GM12878 (cell line): ENCODE results near the gene ZNF827. TPM values are rescaled to one million over a fixed set of nuclear protein-coding genes. Genes with fewer than 3 reads are reported as not detected.

Source experiments
- BCL3 ChIP-seq: IDR thresholded peaks from 2 replicates; pipeline ENCODE4 v1.6.1; 2011; ENCODE audit warnings: borderline replicate concordance, low read depth, mild to moderate bottlenecking, moderate library complexity, low read length; ENCODE audit not compliant: insufficient read depth, poor library complexity, severe bottlenecking
- BHLHE40 ChIP-seq, 2 experiments: fragments of 450-650 bp in 1 of 2; IDR thresholded peaks; 2 replicates each; pipeline ENCODE4 v1.6.1; 2011 to 2017; ENCODE audit warnings: low read depth in 2 of 2, borderline replicate concordance in 1 of 2, improper control_type of control experiment in 1 of 2, low read length in 1 of 2, mild to moderate bottlenecking in 1 of 2
- BMI1 ChIP-seq: fragments of 450-650 bp; IDR thresholded peaks from 2 replicates; pipeline ENCODE4 v1.6.1; 2016; ENCODE audit warnings: mild to moderate bottlenecking, moderate library complexity, borderline replicate concordance
- CEBPB ChIP-seq, 2 experiments: fragments of 150-350 bp in 1 of 2; IDR thresholded peaks; 2 replicates each; pipeline ENCODE4 v1.6.1; 2012 to 2014; ENCODE audit warnings: low read depth in 2 of 2, low read length in 2 of 2, borderline replicate concordance in 1 of 2, inconsistent platforms in 1 of 2
- CHD4 ChIP-seq: fragments of 200-600 bp; sonication (generic); IDR thresholded peaks from 2 replicates; pipeline ENCODE4 v1.6.1; 2016; ENCODE audit warnings: mild to moderate bottlenecking
- CUX1 ChIP-seq: IDR thresholded peaks from 2 replicates; pipeline ENCODE4 v1.6.1; 2012; ENCODE audit warnings: improper control_type of control experiment, low read depth, low read length; ENCODE audit not compliant: insufficient replicate concordance
- EP300 ChIP-seq, 2 experiments: fragments of 150-350 bp in 1 of 2; IDR thresholded peaks; 2 replicates each; pipeline ENCODE4 v1.6.1; 2011 to 2012; ENCODE audit warnings: low read depth in 2 of 2, low read length in 2 of 2, borderline replicate concordance in 1 of 2, improper control_type of control experiment in 1 of 2, inconsistent platforms in 1 of 2; ENCODE audit not compliant: control insufficient read depth in 1 of 2
- FOS ChIP-seq: IDR thresholded peaks from 3 replicates; pipeline ENCODE4 v1.6.1; 2011; ENCODE audit warnings: borderline replicate concordance; ENCODE audit not compliant: insufficient read length; ENCODE audit errors: extremely low read depth
- GATAD2B ChIP-seq: fragments of 450-650 bp; conservative IDR thresholded peaks from 2 replicates; pipeline ENCODE4 v1.6.1; 2017; ENCODE audit warnings: low read depth, mild to moderate bottlenecking, moderate library complexity
- IKZF1 ChIP-seq: fragments of 450-650 bp; conservative IDR thresholded peaks from 2 replicates; pipeline ENCODE4 v1.6.1; 2017; ENCODE audit warnings: antibody characterized with exemption, mild to moderate bottlenecking
- LARP7 ChIP-seq: fragments of 450-650 bp; IDR thresholded peaks from 2 replicates; pipeline ENCODE4 v1.6.1; 2017; ENCODE audit warnings: mild to moderate bottlenecking
- MLLT1 ChIP-seq: fragments of 450-650 bp; IDR thresholded peaks from 2 replicates; pipeline ENCODE4 v1.6.1; 2016; ENCODE audit warnings: mild to moderate bottlenecking
- MXI1 ChIP-seq: fragments of 150-350 bp; IDR thresholded peaks from 2 replicates; pipeline ENCODE4 v1.6.1; 2011; ENCODE audit warnings: low read depth, mild to moderate bottlenecking, inconsistent platforms, low read length, improper control_type of control experiment
- NR2C1 ChIP-seq: fragments of 450-650 bp; IDR thresholded peaks from 2 replicates; pipeline ENCODE4 v1.6.1; 2017; ENCODE audit warnings: antibody characterized with exemption, mild to moderate bottlenecking, moderate library complexity
- RAD21 ChIP-seq: IDR thresholded peaks from 2 replicates; pipeline ENCODE4 v1.6.1; 2011; ENCODE audit warnings: mild to moderate bottlenecking, low read depth, low read length, moderate library complexity; ENCODE audit not compliant: insufficient read depth
- RAD51 ChIP-seq: fragments of 450-650 bp; IDR thresholded peaks from 2 replicates; pipeline ENCODE4 v1.6.1; 2016; ENCODE audit warnings: moderate library complexity, mild to moderate bottlenecking, inconsistent platforms
- SIN3A ChIP-seq: IDR thresholded peaks from 2 replicates; pipeline ENCODE4 v1.6.1; 2012; ENCODE audit warnings: low read depth, low read length, improper control_type of control experiment
- SMARCA5 ChIP-seq: fragments of 450-650 bp; IDR thresholded peaks from 2 replicates; pipeline ENCODE4 v1.6.1; 2017; ENCODE audit warnings: mild to moderate bottlenecking
- SPI1 ChIP-seq: IDR thresholded peaks from 2 replicates; pipeline ENCODE4 v1.6.1; 2011; ENCODE audit warnings: low read depth, mild to moderate bottlenecking, low read length, moderate library complexity, borderline replicate concordance; ENCODE audit not compliant: insufficient read depth
- SREBF1 ChIP-seq: IDR thresholded peaks from 2 replicates; pipeline ENCODE4 v1.6.1; 2012; ENCODE audit warnings: mild to moderate bottlenecking, low read length
- polyA plus RNA-seq, 11 experiments: library from polyadenylated mRNA; depleted of rRNA in 4 of 11; unstranded in 6 of 11; stranded (reverse) in 5 of 11; fragments of >200 nt; fragmentation: Nextera tagmentation in 4 of 11; fragmentation: Illumina TruSeq in 1 of 11; extraction: Ambion mirVana in 4 of 11; extraction: Trizol in 1 of 11; gene quantifications; 1 replicate in 1 of 11; 2 replicates in 10 of 11; pipeline versions ENCODE4 v1.2.1 to v1.2.3, GENCODE V29; 2011 to 2016; ENCODE audit warnings: inconsistent platforms in 2 of 11, missing spikeins in 2 of 11, low read depth in 1 of 11
- total RNA-seq, 4 experiments: library from RNA; depleted of rRNA in 3 of 4; stranded (reverse); fragments of >200 nt in 3 of 4; fragmentation: Illumina TruSeq in 1 of 4; extraction: Trizol in 1 of 4; gene quantifications; 2 replicates each; pipeline versions ENCODE4 v1.2.1 to v1.2.3, GENCODE V29; 2013 to 2021

ZNF827 gene
- total and polyA plus RNA-seq, 10 of the 15 experiments (the other 5 are each of a cell fraction or from before 2014, with no cell fraction given), result 3.8 to 31.5 (median 13.6) TPM

GRCh38 chr4:145938618-145939440, at the start of gene ZNF827 (continued):
- no peak; the same call in 1 of the 2 replicates for TF ChIP-seq BMI1
- no peak for TF ChIP-seq FOS
- no peak for TF ChIP-seq CUX1
- no peak for TF ChIP-seq BCL3
- TF ChIP-seq BHLHE40 (IDR thresholded peaks at IDR 0.05; ENCODE audit: borderline replicate concordance in 1 of 2, low read depth in 2 of 2, low read length in 1 of 2), result peak; percentile 21 to 60; a peak in 2 of 4 replicates
- no peak for TF ChIP-seq LARP7
- TF ChIP-seq SREBF1, result no peak
- peak; percentile 71 for TF ChIP-seq GATAD2B
- TF ChIP-seq CHD4, result no peak
- no peak for TF ChIP-seq SPI1
- no peak for TF ChIP-seq RAD51
- TF ChIP-seq MLLT1, result peak; percentile 92
- TF ChIP-seq SIN3A, result 0 out of 2 replicates have a peak, but pooled peaks have one; percentile 39
- 0 out of 2 replicates have a peak, but pooled peaks have one; percentile 8 for TF ChIP-seq RAD21
- no peak for TF ChIP-seq CEBPB (IDR thresholded peaks at IDR 0.05; ENCODE audit: borderline replicate concordance in 1 of 2, low read depth in 2 of 2, low read length in 2 of 2)
- TF ChIP-seq SMARCA5, result peak; percentile 78
- TF ChIP-seq EP300 (IDR thresholded peaks at IDR 0.05; ENCODE audit: borderline replicate concordance in 1 of 2, control insufficient read depth in 1 of 2, low read depth in 2 of 2, low read length in 2 of 2), result peak; percentile 27 to 50; a peak in 2 of 4 replicates
- peak; percentile 67; the same call in 1 of the 2 replicates for TF ChIP-seq MXI1
- peak; percentile 79; the same call in 1 of the 2 replicates for TF ChIP-seq NR2C1
- TF ChIP-seq IKZF1, result peak; percentile 82
